Stimulated activated CD8-positive, alpha-beta memory T cell treated with anti-CD3 and anti-CD28 coated beads, Interleukin-2, amount 100 ng/mL, for 48 hours (primary cell): ENCODE results near the gene UCP1.
"Not testable (repeated sequence)": the region's sequence is repeated elsewhere in the genome, so short reads cannot be mapped to it uniquely, and the experiment has no call there.

Experiments used
- DNase-seq, 2 donors: peaks; one replicate each; pipeline ENCODE4 v3.0.0-alpha.2; 2020; ENCODE audit warnings: low read depth in 2 of 2

UCP1 gene

GRCh38 chr4:140533951-140534480, 34.7 kb downstream of the UCP1 start:
- DNase-seq: no peak

- no peak for DNase-seq
Measured at GRCh38 chr4:140529434-140529833, 39.3 kb downstream of the UCP1 start.

GRCh38 chr4:140523857-140524742, 44.7 kb downstream of the UCP1 start, which contains the start of gene ELMOD2:
Gene ELMOD2, plus strand, starts transcription at chr4:140524168. Its CDS starts 1,261 bp downstream, at chr4:140525429.
- peak; percentile 96 to 97 for DNase-seq

GRCh38 chr4:140523370-140523856, 45.3 kb downstream of the UCP1 start:
- no peak for DNase-seq

GRCh38 chr4:140515423-140515822, 53.3 kb downstream of the UCP1 start:
- no peak for DNase-seq

GRCh38 chr4:140513765-140514164, 55.0 kb downstream of the UCP1 start:
- DNase-seq: not testable (repeated sequence)
